Smooth muscle cell of the coronary artery (primary cell): ENCODE data around the gene NCF2. TPM values are rescaled to one million over a fixed set of nuclear protein-coding genes. Genes with fewer than 3 reads are reported as not detected.

ENCODE experiments used
- total RNA-seq: library from RNA; depleted of rRNA; stranded (reverse); fragments of >200 nt; gene quantifications from 2 replicates; pipeline ENCODE4 v1.2.3, GENCODE V29; 2014; ENCODE audit warnings: low replicate concordance

Gene NCF2
- total RNA-seq: 0.68 TPM in 1 of 2 replicates, not detected in the other

GRCh38 chr1:183590244-183591191 is at the start of gene NCF2:
Gene NCF2, minus strand, starts transcription at chr1:183590459. Its CDS starts 130 bp downstream, at chr1:183590329.

GRCh38 chr1:183635606-183636333 is 45.5 kb upstream of the NCF2 start, which contains the start of gene ARPC5:
Gene ARPC5, minus strand, starts transcription at chr1:183635783. Its CDS starts 124 bp downstream, at chr1:183635659.

Other genes starting within 250 kb of the NCF2 start
- 2.2 and 2.9 TPM in 2 replicates for gene NMNAT2, start 172.1 kb downstream of the NCF2 start, total RNA-seq
- gene SMG7, start 118.0 kb downstream of the NCF2 start, total RNA-seq: 12.5 and 14.8 TPM in 2 replicates
- gene ARPC5, start 45.3 kb upstream of the NCF2 start, total RNA-seq: 251 and 352 TPM in 2 replicates
- gene APOBEC4, start 62.9 kb upstream of the NCF2 start, total RNA-seq: not detected in 2 replicates
- gene RGL1, start 214.7 kb upstream of the NCF2 start, total RNA-seq: 20.1 and 25.3 TPM in 2 replicates